Glomerular visceral epithelial cell (primary cell): ENCODE measurements around the gene AQP5.

Experiments used
- DNase-seq: peaks from one replicate; pipeline ENCODE4 v3.0.0-alpha.2; 2016; ENCODE audit errors: extremely low spot score

Gene AQP5

DNA sequence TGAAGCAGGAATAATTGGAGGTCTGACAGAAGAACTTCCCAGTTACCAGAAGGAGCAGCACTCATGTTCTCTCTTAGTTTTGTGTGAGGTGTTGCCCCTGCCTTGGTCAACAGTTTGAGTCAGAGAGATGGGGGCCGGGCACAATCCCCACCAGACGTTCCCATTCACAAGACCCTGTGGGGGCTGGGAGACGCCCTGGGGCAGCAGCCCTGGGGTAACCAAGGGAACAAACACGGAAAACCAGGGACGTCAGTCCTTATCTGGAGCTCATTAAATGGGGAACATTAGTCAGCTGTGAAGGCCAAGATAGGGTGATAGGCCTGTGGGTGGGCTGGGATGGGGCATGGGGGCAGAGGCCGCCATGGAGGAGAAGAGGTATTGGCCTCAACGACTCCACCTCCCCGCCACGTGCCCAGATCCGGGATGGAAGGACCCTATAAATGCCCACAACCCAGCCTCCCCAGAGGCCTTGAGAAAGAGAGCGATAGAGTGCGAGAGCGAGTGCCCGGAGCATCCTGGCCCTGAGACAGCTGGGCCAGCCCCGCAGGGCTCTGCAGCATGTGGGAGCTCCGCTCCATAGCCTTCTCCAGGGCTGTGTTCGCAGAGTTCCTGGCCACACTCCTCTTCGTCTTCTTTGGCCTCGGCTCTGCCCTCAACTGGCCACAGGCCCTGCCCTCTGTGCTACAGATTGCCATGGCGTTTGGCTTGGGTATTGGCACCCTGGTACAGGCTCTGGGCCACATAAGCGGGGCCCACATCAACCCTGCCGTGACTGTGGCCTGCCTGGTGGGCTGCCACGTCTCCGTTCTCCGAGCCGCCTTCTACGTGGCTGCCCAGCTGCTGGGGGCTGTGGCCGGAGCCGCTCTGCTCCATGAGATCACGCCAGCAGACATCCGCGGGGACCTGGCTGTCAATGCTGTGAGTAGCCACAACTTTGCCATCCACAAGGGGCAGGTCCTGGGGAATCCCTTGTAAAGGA, 11.1 kb upstream of the AQP5 start, which contains the start of gene AQP2:
Gene AQP2 (plus strand): TSS at position 465 of the 979 bp plus-strand sequence. CDS start 94 bp downstream, at position 559.
- DNase-seq, result no peak

DNA sequence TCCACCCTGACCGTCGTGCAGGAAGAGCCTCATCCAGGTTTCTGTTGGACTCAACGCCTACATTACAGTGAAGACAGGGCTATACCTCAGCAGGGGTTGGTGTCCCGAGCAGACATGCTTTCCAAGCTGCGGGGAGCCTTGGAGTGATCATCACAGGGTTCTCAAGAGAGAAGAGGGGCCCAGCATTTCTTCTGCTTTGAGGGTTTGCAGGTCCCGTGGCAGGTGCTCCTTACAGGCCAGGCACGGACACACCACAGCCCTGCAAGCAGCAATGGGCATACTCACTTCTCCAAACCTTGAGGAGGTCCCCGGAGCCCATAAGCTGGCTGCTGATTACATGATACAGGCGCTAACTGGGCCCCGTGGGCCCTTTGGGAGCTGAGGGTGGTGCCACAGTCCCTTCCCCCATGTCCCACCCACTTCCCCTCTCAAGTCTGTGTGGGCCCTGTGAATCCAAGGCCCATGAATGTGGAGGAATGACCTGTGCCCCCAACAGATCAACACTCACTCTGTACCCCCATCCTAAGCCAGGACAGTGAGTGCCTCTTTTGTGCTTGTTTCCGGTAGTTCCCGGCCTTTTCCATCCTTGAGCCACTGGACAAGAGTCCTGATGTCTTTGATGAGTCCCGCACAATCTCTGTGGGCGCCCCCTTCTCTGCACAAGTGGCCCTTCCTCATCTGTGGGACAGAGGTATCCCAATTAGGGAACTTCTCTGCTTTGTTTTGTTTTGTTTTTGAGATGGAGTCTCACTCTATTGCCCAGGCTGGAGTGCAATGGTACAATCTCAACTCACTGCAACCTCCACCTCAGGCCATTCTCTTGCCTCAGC, 10.0 kb upstream of the AQP5 start:
- no peak for DNase-seq

DNA sequence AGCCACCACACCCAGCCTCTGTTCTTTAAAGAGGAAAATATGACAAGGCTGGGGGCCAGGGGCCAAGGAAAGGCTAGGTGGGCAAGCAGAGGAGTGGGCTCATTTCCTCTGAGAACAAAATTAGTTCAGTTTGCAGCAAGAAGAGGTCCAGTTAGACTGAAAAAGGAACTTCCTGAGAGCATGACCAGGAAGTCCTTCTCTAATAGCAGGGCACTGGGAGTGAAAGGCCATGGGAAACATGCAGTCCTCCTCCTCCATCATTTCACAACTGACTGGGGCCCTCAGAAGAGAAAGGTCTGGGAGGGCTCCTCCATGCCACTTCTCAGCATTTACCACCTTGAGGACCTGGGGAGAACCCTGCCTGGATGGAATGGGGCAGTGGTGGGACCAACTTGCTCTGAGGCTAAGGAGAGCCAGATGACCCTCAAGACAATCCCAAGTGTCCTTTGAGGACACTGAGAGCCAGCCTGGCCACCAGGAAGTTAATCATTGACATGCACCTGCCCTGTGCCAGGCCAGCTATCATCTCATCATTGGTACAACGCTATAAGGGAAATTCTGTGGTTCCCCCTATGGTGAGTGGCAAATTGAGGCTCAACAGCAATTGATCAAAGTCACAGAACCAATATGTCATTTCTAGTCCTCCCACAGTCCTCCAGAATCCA, 9.1 kb upstream of the AQP5 start:
- no peak for DNase-seq

DNA sequence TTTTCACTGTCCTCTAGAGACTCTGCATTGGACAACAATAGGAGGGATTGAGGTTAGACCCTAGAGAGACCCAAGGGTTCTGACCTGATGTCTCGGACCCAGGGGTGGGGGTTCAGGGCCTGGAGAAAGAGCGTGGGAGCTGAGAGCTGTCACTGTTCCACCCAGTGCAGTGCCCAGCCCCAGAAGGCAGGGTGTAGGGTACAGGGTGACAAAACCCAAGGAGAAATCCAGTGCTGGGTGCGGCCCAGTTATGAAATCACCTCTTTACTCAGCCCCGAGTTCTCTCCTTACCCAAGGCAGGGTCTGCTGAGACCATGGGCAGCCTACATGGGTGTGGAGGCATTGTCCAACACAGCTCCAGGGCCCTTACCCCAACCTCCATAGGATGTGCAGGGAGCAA, 8.5 kb upstream of the AQP5 start:
- no peak for DNase-seq

DNA sequence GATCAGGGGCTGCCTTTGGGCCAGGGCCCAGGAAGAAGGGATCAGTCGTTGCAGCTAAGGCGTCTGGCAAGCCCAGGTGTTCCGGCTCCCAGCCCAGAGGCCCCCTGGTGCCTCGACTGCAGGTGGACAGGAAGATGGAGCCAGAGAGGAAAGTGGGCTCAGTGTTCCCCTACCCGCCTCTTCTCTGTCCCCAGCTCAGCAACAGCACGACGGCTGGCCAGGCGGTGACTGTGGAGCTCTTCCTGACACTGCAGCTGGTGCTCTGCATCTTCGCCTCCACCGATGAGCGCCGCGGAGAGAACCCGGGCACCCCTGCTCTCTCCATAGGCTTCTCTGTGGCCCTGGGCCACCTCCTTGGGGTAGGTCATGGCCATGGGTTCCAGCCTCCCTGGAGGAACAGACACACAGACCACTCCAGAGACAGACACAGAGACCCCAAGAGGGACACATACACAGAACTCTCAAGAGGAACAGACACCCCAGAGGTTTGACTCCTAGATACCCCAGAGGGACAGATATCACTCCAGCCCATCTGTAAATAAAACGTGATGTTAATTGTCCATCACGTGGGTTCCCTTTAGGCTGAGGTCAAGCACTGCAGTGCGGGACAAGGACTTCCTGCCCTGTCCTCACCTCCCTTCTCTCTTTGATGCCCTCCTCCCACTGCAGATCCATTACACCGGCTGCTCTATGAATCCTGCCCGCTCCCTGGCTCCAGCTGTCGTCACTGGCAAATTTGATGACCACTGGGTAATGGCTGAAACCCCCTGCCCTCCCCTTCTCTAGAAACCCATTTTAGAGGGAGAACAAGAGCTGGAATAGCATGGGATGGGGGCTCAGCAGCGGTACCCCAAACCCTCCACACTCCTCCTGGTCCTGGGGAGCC, 7.5 kb upstream of the AQP5 start:
- no peak for DNase-seq

DNA sequence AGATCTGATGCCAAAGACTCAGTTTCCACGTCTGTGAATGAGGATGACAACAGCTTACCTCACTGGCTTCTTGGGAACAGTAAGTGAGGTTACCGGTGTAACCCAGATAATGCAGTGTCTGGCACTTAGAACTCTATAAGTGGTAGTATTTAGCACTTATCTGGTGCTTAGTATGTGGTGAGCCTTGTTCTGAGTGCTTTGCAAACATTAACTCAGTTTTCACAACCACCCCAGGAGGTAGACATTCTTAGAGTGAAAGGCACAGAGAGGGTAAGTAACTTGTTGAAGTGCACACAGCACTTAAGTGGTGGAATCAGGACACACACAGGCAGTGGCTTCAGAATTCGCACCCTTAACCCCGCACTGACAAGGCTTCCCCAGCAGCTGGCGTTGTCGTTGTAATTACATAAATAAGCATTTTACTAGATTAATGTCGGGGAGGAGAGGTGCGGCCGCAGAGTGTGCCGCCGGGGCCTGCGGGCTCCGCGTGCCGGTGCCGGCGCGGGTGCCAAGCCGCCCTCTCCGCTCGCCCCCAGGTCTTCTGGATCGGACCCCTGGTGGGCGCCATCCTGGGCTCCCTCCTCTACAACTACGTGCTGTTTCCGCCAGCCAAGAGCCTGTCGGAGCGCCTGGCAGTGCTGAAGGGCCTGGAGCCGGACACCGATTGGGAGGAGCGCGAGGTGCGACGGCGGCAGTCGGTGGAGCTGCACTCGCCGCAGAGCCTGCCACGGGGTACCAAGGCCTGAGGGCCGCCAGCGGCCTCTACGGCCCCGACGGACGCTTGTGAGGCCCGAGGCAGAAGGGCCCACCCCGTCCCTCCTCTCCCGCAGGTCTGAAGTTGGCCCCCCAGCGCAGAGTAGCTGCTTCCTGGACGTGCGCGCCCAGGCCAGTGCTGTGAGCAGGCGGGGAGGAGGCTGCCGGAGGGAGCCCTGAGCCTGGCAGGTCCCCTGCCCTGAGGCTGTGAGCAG, 6.5 kb upstream of the AQP5 start:
- no peak for DNase-seq

DNA sequence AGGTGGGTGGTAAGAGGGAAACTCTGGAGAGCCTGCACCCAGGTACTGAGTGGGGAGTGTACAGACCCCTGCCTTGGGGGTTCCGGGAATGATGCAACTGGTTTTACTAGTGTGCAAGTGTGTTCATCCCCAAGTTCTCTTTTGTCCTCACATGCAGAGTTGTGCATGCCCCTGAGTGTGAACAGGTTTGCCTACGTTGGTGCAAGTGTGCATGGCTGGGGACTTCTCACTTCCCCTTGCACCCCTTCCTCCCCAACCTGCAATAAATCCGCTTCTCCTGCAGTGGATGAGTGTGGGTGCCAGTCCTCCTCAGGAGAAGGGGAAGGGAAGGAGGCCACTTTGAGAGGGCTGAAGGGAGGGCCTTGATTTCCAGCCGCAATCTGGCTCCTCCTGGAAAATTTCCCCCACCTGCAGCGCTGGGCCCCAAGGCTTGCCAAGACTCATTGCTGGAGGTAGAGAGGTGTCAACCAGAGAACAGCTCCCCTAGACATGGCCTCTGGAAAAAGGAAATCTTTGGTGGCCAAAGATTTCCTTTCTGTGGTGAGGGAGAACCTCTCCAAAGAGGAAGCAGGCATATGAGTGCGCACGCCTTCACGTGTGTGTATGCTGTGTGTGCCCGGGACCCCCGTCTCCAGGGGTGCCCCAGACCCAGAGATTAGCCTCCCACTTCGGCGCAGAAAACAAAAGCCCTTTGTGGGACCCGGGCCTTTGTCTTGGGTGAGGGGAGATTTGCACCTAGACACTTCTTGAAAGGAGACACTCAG, 5.6 kb upstream of the AQP5 start:
- DNase-seq, result no peak

DNA sequence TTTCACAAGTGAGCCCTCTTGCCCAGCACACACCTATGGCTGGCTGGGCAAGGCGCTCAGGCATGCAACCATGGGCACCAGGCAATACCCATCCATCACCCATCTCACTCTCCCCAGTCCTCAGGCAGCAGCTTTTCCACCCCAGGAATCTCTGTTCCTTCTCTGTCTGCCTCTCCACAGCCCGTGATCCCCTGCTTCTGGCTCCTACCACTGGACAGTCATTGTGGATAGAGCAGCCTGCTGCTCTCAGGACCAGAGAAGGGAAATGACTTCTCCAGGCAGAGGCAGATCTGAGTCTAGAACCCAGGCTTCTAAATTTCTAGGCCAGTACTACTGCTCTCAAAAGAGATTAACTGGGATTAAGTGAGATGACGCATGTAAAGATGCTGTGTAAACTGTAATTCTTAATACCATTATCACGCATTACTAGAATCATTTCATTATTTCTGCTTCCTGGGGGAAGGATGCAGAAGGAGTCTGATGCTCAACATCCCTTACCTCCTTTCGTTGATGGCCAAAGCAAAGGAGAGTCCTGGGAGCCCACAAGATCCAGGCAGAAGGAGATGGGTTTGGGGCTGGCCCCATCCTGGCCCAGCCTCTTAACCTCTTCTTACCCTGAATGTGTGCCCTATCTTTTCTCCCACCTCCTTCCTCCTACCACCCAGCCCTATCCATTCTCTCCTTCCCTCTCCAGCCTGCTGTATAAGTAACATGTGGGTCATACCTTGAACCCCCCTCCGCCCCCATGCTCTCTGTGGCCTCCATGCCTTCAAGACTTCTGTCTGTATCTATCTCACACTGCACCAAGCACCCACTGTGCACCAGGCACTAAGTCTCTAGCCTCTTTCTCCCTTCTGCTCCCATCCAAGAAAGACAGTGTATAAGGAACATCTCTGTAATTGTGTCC, 4.8 kb upstream of the AQP5 start:
- peak; percentile 39 for DNase-seq

DNA sequence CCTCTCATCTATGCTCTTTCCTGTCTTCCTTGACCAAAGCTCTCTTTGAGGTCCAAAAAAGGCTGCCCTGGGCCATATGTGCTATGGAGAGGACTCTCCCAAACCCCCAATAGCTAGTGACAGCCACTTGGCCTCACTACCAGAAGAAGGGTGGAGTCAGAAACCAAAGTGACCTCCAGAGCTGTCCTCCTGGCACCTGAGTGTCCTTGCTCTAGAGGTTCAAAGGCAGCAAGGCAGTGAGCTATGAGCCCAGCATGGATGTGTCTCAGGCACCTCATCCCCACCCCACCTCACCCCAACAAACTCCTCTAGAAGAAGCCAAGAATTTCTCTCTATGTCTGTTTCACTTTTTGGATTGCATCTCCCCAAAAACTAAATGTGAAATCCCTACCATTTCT, 4.1 kb upstream of the AQP5 start:
- no peak for DNase-seq

DNA sequence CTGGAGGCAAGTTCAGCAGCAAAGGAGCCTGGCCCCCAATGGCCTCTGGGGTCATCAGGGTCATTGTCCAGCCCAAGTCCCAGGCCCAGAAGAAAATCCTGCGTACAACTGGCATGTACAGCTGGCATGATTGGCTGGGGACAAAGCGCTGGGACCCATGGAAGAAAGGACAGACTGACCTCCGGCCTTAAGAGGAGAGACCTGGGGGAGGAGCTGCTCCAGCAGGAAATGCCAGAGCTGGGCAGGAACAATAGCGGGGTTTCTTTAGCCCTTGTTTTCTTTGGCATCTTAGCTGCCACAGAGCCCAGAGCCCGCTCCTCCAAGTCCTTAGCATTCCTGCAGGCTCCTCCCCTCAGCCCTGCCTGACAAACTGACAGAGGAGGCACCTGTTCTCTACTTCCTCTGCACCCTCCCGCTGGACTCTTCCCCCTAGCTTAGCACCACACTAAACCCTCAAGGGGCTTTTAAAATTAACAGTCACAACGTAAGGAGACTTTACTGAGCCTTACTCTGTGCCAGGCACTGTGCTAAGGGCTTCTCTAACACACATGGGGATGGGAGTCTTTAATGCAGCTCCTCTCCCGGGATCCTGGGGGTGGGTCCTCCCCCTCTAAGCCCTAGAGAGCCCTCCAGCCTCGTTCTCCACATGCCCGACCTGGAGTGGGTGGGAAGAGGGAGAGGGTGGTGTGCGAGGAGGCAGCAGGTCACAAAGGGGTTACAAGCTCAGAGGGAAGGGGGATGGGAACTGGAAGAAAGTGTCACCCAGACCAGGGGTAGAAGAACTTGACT, 1.8 kb upstream of the AQP5 start:
- DNase-seq, result peak; percentile 58

DNA sequence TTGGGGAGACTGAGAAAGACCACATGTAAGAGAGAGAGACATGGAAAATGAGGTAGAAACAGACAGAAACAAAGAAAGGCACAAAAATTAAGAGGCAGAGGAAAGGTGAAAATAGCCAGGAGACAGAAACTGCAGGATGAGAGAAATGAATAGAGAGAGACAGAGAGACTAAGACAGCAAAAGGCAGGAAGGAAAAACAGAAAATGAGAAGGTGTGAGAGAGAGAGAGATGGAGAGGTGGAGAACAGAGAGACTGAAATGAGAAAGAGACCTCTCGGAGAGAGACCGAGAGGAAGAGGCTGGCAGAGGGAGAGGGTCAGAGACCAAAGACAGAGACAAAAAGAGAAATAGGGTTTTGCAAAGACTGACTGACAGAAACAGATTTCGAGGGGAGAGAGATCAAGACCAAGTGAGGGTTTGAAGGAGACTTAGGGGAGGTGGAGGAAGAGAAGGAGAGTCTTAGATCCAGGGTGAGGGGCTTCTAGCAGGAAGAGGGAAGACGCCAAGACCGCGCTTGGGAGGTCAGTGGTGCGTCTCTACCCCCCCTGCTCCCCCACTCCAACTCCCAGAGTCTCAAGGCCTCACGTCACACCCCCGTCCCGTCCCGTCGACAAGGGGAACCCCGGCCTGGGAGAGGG, 1.1 kb upstream of the AQP5 start:
- DNase-seq, result no peak

DNA sequence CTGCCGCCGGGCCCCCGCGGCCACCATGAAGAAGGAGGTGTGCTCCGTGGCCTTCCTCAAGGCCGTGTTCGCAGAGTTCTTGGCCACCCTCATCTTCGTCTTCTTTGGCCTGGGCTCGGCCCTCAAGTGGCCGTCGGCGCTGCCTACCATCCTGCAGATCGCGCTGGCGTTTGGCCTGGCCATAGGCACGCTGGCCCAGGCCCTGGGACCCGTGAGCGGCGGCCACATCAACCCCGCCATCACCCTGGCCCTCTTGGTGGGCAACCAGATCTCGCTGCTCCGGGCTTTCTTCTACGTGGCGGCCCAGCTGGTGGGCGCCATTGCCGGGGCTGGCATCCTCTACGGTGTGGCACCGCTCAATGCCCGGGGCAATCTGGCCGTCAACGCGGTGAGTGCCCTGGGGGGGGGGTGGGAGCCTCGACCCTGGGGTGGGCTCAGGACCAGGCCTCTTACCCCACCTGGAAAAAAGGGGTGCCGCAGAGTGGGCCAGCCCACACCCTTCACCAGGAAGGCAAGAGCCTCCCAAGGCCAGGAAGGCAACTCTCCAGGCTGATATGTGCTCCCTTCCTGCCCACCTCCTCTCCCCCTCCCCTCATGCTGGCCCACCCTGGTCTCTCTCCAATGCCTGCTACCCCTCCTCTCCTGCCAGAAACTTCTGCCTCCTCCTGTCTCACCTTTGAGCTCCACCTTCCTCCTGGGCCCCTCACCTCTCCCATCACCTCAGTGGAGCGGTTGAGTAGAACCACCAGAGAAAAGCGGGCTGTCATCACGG, 507 bp downstream of the AQP5 start:
- DNase-seq, result no peak

DNA sequence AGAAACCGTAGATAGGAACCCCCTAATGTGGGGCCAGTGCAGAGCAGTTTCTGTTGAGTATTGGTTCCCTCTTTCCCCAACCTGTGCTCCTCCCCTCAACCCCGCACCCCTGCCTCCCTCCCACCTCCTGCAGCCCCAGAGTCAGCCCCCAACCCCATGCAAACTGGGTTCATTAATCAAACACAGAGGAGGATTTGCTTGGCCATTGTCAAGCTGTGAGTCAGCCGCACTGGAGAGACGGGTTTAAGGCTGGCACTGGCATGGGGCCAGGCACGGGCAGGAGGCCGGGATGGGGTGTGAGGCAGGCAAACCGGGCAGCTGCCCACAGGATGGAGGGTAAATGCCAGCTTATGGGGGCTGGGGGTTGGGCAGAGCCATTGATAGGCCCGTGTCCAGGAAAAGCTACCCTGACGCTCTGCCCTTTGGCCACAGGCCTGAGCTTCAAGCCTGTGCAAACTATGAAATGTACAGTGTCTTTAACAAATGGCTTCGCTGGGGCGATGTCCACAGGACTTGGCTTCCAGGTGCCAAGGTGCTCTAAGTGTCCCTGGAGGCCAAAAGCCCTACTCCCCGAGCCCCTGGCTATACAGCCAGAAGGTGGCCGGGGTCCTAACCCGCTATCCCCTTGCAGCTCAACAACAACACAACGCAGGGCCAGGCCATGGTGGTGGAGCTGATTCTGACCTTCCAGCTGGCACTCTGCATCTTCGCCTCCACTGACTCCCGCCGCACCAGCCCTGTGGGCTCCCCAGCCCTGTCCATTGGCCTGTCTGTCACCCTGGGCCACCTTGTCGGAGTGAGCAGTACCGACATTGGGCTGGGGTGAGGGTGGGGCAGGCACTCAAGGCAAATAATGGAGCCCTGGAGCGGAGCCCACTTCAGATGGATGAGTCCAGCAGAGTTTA, 1.4 kb downstream of the AQP5 start:
- DNase-seq, result peak; percentile 84

DNA sequence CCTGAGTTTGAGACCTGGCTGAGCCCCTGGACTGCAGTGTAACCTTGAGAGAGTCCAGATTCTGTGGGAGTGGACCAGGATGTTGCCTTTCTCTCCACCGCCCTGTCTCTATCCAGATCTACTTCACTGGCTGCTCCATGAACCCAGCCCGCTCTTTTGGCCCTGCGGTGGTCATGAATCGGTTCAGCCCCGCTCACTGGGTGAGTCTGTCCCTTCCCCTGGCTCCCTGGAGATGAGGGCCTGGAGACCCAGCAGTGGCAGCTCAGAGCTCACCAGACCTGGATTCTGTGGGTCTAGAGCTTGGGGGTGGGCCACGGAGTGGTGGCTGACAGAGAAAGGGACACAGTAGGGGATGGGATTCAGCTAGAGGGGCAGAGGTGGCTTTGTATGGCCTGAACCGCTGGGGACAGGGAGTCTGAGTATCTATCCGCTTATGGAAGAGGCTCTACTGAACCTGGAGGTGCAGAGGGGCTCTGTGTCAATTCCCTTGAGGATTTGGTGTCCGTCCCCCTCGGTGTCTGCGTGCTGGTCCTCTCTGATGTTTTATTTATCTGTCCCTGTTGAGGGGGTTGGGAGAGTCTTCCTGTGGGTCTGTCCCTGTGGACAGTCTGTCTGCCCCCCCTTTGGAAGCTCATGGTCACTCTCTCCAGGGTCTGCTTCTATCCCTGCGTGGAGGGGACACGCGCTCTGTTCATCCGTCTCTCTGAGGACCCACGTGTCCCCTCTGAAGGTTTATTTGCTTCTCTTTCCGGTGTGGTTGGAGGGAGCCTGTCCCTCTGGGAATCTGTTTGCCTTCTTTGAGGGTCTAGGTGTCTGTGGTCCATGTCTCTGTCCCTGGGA, 2.5 kb downstream of the AQP5 start:
- DNase-seq, result no peak
